ENCODE data around the gene F11. TPM values are rescaled to one million over a fixed set of nuclear protein-coding genes. Genes with fewer than 3 reads are reported as not detected.
"Not testable (repeated sequence)": the region's sequence is repeated elsewhere in the genome, so short reads cannot be mapped to it uniquely, and the experiment has no call there.

The F11 gene
- total RNA-seq, 1 donor from 2014 or later = 0.53 TPM

DNA sequence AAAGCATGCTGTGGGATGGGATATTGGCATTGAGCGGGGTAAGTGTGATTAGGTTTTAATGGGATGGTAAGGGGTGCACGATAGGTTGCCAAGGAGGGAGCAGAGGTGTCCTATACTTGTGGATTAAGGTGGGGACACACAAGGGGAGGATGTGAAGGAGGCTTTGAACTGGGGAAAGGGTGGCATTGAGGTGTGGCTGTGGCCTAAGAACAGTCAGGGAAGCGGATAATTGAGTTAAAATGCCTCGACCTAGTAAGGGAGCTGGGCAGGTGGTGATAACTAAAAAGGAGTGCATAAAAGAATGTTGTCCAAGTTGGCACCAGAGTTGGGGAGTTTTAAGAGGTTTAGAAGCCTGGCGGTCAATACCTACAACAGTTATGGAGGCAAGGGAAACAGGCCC lies 21.2 kb upstream of the F11 start:
- H3K9me3 Mint-ChIP-seq (ENCODE audit: low read depth) = peaks cover 14% of the 10 kb centered on the region
- no peaks in the 10 kb centered on the region for H3K4me1 Mint-ChIP-seq (ENCODE audit: low read depth)

DNA sequence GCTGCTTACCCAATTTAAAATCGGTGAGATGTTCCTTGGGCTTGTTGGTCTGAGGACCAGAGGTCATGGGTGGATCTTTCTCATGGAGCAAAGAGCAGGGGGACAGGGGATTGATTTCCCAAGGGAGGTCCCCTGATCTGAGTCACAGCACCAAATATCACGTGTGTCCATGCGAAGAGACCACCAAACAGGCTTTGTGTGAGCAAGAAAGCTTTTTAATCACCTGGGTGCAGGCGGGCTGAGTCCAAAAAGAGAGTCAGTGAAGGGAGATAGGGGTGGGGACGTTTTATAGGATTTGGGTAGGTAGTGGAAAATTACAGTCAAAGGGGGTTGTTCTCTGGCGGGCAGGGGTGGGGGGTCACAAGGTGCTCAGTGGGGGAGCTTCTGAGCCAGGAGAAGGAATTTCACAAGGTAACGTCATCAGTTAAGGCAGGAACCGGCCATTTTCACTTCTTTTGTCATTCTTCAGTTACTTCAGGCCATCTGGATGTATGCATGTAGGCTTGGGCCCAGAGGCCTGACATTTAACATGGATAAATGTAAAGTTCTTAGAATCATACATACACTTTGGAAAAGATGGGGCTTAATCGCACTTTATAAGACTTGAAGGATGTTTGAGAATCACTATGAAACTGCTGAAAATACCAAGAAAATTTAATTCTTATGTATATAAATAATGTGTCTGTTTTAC lies 18.8 kb upstream of the F11 start:
- not testable (repeated sequence) for H3K4me3 Mint-ChIP-seq (ENCODE audit: low read depth); H3K27ac Mint-ChIP-seq; H3K4me1 Mint-ChIP-seq (ENCODE audit: low read depth); DNase-seq (ENCODE audit: low spot score, unreplicated experiment); H3K36me3 Mint-ChIP-seq (ENCODE audit: insufficient read depth); H3K27me3 Mint-ChIP-seq
- peaks cover 14% of the 10 kb centered on the region for H3K9me3 Mint-ChIP-seq (ENCODE audit: low read depth)

More for the DNA sequence above, 21.2 kb upstream of the F11 start:
- no peak for DNase-seq (ENCODE audit: low spot score, unreplicated experiment)
- Mint-ChIP-seq H3K27ac (no peak overlapping the region), H3K4me3 (ENCODE audit: low read depth) (no peak overlapping the region), H3K36me3 (ENCODE audit: insufficient read depth) (no peaks in the 10 kb centered on the region), H3K27me3 (peaks cover 7% of the 10 kb centered on the region)
- TF ChIP-seq, protein P1, sequence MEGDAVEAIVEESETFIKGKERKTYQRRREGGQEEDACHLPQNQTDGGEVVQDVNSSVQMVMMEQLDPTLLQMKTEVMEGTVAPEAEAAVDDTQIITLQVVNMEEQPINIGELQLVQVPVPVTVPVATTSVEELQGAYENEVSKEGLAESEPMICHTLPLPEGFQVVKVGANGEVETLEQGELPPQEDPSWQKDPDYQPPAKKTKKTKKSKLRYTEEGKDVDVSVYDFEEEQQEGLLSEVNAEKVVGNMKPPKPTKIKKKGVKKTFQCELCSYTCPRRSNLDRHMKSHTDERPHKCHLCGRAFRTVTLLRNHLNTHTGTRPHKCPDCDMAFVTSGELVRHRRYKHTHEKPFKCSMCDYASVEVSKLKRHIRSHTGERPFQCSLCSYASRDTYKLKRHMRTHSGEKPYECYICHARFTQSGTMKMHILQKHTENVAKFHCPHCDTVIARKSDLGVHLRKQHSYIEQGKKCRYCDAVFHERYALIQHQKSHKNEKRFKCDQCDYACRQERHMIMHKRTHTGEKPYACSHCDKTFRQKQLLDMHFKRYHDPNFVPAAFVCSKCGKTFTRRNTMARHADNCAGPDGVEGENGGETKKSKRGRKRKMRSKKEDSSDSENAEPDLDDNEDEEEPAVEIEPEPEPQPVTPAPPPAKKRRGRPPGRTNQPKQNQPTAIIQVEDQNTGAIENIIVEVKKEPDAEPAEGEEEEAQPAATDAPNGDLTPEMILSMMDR (IDR thresholded peaks at IDR 0.05; ENCODE audit: unreplicated experiment) = no peak

DNA sequence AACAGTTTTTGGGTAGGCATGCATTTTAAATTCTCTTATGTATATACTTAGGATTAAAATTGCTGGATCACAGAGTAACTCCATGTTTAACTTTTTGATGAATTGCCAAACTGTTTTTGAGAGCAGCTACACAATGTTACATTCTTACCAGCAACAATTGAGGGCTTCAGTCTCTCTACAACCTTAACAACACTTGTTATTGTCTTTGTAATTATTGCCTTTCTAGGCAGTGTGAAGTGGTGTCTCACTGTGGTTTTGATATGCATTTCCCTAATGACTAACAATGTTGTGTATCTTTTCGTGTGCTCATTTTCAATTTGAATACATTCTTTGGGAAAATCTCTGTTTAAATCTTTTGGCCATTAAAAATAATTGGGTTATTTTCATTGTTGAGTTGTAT lies 17.3 kb upstream of the F11 start:
- Mint-ChIP-seq H3K4me1 (ENCODE audit: low read depth) (peaks cover 7% of the 10 kb centered on the region), H3K27ac (no peak overlapping the region), H3K4me3 (ENCODE audit: low read depth) (no peak overlapping the region), H3K36me3 (ENCODE audit: insufficient read depth) (no peaks in the 10 kb centered on the region), H3K9me3 (ENCODE audit: low read depth) (peaks cover 14% of the 10 kb centered on the region), H3K27me3 (no peaks in the 10 kb centered on the region)
- TF ChIP-seq, protein P1 (IDR thresholded peaks at IDR 0.05; ENCODE audit: unreplicated experiment) = no peak
- DNase-seq (ENCODE audit: low spot score, unreplicated experiment) = no peak

DNA sequence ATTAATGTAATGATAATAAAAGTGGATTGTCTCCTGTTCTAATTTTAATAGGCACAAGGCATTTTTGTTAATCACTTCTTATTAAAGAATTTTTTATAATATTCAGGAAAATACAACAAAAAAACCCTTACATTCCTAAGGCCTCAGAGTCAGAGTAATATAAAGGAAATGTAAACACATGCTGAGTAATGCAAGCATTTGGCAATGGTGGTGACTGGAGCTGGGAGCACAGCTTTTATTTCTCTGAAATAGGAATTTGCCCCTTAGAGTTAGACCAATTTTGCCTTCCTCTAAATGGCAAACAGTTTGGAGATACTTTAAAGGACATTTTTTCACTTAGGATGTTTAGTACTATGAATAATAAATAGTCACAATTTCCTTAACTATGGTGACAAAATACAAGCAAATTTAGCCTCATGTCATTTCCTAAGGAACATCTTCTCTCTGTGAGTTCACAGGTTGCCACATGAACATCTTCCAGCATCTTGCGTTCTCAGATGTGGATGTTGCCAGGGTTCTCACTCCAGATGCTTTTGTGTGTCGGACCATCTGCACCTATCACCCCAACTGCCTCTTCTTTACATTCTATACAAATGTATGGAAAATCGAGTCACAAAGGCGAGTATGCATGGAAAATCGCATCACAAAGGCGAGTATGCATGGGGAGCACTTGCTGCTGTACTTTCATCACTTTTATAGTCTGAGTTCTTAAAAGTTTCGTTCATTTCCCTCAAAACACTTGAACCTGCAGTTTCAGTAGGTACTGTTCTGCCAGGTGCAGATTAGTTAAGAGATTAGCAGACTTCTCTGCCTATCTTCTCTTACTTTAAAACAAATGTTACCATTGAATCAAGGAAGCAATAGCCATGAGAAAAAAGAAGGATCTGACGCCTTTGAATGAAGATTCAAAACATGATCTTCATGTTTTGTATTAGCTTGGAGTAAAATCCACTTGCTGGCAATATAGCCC lies 15.9 kb upstream of the F11 start:
- Mint-ChIP-seq H3K4me3 (ENCODE audit: low read depth) (no peak overlapping the region), H3K27me3 (no peaks in the 10 kb centered on the region), H3K27ac (no peak overlapping the region), H3K36me3 (ENCODE audit: insufficient read depth) (no peaks in the 10 kb centered on the region), H3K9me3 (ENCODE audit: low read depth) (peaks cover 14% of the 10 kb centered on the region), H3K4me1 (ENCODE audit: low read depth) (peaks cover 7% of the 10 kb centered on the region)
- no peak for DNase-seq (ENCODE audit: low spot score, unreplicated experiment)
- TF ChIP-seq, protein P1 (IDR thresholded peaks at IDR 0.05; ENCODE audit: unreplicated experiment) = no peak

DNA sequence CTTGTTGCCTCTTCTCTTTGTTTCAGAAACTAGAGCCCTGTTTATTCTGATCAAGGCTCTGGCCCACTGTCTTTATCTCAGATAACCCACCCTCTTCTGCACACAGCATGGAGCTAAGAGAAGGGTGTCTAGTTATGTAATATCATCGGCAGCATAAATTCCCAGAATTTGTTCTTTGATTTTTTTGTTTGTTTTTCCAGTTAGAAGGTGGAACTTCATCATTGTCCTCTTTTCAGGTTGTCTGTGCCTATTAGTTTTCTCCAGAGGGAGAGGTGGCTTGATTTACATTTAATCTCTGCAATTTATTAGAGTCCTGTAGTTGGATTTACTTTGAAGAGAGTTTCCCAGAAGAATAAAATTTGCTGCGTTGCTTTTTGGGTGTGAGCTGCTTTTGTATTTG lies 15.2 kb upstream of the F11 start:
- DNase-seq (ENCODE audit: low spot score, unreplicated experiment) = no peak
- Mint-ChIP-seq H3K9me3 (ENCODE audit: low read depth) (peaks cover 14% of the 10 kb centered on the region), H3K4me3 (ENCODE audit: low read depth) (no peak overlapping the region), H3K36me3 (ENCODE audit: insufficient read depth) (no peaks in the 10 kb centered on the region), H3K27me3 (no peaks in the 10 kb centered on the region), H3K4me1 (ENCODE audit: low read depth) (peaks cover 7% of the 10 kb centered on the region), H3K27ac (no peak overlapping the region)
- TF ChIP-seq, protein P1 (IDR thresholded peaks at IDR 0.05; ENCODE audit: unreplicated experiment) = no peak

All from progenitor cell of endocrine pancreas (in vitro differentiated cells).